A549 treated with dexamethasone at 1 μM for 4 hours (cell line): ENCODE data around the gene PLXNA4. TPM values are rescaled to one million over a fixed set of nuclear protein-coding genes. Genes with fewer than 3 reads are reported as not detected.

Experiments
- total RNA-seq: library from RNA; stranded (reverse); fragments of 200-300 nt; extraction: Qiagen RNA extraction; gene quantifications from 5 replicates; pipeline ENCODE4 v1.2.3, GENCODE V29; 2022

PLXNA4 gene
- 0.37 to 0.53 TPM (median 0.50 TPM) in 5 replicates for total RNA-seq

DNA sequence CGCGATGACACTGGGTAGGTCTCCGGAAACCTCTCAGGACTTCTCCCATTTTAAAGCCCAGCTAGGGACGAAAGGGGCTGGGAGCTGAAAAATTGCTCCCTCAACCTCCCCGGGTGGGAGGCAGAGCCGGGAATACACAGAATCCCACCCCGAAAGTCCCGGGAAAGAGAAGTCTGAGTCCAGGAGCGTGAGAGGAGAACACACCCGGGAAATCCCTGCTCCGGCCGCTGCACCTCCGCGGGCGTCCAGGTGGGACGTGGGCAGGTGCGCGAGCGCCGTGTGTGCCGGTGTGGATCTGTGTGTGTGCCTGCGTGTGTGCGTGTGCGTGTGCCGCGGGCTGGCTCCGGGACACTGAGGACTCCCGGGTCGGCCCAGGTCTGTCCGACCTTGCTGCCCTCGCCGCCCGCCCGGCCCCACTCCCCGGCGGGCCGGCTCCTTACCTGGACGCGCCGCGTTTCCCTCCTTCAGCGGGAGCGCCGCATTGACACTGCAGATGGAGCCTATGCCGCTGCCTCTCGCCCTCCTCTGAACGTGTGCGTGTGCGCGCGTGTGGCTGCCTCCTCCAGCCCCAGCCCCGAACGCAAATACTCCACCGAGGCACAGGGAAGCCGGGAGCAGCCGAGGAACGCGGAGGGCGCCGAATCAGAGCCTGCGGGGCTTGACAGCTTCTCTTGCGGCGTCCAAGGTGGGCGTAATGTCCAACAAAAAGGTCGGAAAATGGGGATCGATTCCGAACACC lies at the start of gene PLXNA4:
Gene PLXNA4 (minus strand): TSS at position 489 of the 739 bp plus-strand sequence. CDS start 67,777 bp downstream, outside the sequence.

